Epithelial cell of proximal tubule (primary cell): ENCODE results near the gene ZBTB34. TPM values are rescaled to one million over a fixed set of nuclear protein-coding genes. Genes with fewer than 3 reads are reported as not detected.

Experiments used
- DNase-seq: peaks from one replicate; pipeline ENCODE4 v3.0.0-alpha.2; 2011; ENCODE audit warnings: low read depth
- H3K4me3 ChIP-seq: 2 replicates; pipeline ENCODE4 v1.5.1; 2011; ENCODE audit warnings: low read depth, mild to moderate bottlenecking, low read length
- CTCF ChIP-seq: conservative IDR thresholded peaks from 2 replicates; pipeline ENCODE4 v1.5.1; 2012; ENCODE audit warnings: low read depth, mild to moderate bottlenecking, low read length
- total RNA-seq: library from RNA; depleted of rRNA; stranded (reverse); fragments of >200 nt; gene quantifications from 2 replicates; pipeline ENCODE4 v1.2.3, GENCODE V29; 2015

Gene ZBTB34
- total RNA-seq, 1 donor from 2014 or later, result 6.5 TPM

- H3K4me3 ChIP-seq, result no peak overlapping the region
- no peak for DNase-seq
- TF ChIP-seq CTCF, result no peak
These were observed 18.1 kb upstream of the ZBTB34 start for GRCh38 chr9:126842220-126842842.

DNA sequence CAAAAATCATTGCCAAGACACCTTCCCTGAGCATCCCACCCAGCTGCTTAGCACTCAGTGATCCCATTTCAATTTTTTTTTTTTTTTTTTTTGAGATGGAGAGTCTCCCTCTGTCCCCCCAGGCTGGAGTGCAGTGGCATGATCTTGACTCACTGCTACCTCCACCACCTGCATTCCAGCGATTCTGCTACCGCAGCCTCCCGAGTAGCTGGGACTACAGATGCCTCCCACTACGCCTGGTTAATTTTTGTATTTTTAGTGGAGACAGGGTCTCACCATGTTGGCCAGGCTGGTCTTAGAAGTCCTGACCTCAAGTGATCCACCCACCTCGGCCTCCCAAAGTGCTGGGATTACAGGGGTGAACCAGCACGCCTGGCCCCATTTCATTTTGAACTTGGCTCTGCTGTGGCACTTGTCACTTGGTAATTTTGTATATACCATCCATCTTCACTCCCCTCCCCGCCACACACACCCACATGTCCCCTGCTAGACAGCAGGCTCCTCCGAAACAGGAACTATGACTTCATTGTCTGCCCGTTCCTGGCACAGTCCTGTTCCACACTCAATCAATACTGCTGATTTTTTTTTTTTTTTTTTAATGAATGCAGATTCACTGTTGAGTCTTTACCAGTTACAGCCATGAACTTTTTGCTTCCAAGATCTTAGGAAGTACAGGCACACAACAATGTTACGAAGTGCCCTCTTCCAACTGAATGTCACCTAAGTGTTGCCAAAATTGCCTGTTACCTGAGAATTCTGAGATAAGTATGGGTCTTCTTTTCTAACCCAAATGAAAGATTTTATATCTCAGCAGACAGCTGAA, 17.3 kb upstream of the ZBTB34 start:
- H3K4me3 ChIP-seq, result no peak overlapping the region
- TF ChIP-seq CTCF, result no peak
- no peak for DNase-seq

DNA sequence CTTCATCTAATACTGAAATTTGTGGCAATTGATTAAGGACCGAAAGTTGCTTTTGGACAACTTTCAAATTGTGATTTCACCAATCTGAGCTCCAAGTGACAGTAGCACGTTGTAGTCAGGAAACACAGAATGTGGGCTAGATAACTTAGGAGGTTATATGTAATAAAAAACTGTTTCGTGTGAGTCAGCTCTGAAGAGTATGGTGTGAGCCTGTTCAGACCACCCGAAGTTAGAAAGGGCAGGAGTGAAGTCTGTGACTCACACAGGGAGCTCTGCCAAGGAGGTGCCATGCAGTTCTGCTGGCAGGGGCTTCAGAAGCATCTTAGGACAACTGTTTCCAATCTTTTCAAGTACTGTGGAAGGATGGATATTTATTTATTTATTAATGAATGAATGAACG, 16.4 kb upstream of the ZBTB34 start:
- TF ChIP-seq CTCF, result no peak
- H3K4me3 ChIP-seq, result no peak overlapping the region
- DNase-seq, result peak; percentile 25

GRCh38 chr9:126847051-126847450, 13.4 kb upstream of the ZBTB34 start:
- DNase-seq, result no peak
- no peak for TF ChIP-seq CTCF
- no peak overlapping the region for H3K4me3 ChIP-seq

DNA sequence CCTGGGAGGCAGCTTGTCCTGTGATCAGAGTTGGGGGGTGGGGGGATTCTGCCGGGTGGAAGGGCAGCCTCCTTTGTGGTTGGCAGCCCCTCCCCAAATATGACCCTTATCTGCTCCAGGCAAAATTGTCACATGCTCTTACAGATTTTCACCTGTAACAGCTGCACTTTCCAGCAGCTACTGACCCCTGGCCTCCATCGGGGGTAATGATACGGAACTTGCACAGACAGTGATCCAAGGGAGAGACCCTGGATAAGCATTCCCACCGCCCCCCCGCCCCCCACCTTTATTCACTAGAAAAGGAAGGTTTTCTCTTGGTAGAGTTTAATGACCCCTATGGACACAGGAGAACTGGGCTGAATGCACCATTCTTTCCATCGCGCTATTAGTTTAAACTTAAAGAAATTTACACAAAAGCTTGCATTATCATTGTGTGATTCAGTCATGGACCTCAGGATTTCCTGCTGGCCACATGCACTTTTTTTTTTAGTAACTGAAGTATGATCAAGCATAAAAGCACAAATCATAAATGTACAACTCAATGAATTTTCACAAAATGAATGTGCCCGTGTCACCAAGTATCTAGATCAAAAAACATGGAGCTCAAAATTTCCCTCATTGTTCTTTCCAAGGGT, 10.7 kb upstream of the ZBTB34 start:
- DNase-seq, result no peak
- no peak for TF ChIP-seq CTCF
- H3K4me3 ChIP-seq, result no peak overlapping the region

DNA sequence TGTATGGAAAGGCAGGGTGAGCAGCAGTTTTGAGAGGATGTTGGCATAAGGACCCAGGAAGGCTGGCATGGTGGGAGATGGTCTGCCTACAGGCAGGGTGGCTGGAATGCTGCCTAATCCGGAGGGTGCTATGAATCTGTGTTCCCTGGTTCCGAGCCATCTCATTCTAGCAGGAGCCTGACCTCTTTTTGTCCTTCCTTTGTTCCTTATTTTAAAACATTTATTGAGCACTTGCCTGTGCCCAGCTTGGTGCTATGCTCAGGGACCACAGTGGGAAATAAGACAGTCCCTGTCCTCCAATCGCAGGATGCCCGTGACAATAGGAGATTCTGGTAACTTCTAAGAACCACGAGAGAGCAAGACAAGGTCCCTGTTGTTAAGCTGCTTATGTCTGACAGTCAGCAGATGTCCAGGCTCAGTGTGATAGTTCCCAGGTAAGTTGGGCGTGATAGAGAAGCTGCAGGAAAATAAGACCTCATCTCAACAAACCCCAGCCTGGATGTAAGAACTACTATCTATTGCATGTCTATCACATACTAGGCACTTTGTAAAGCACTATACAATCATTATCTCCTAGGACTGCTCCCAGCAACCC, 9.1 kb upstream of the ZBTB34 start:
- no peak overlapping the region for H3K4me3 ChIP-seq
- no peak for TF ChIP-seq CTCF
- no peak for DNase-seq
